HepG2 (cell line): ENCODE measurements around the gene BTG1. TPM values are rescaled to one million over a fixed set of nuclear protein-coding genes. Genes with fewer than 3 reads are reported as not detected.

Experiments
- ATAC-seq: fragments of 200-7000 bp; cut with Tn5 transposase; 3 replicates; pipeline ENCODE4 v1.9.1; 2020; ENCODE audit warnings: mild to moderate bottlenecking, moderate library complexity
- BruUV-seq: library from RNA; stranded (reverse); fragments of 400-500 nt; replicated peaks from 2 replicates; lab custom pipeline; 2021; lab: Mats Ljungman, UMichigan
- CTCF ChIA-PET: fragments of 300-600 bp; formaldehyde crosslinking; extraction: SDS; loops from one replicate; lab custom pipeline; 2021; ENCODE audit warnings: low total read pairs, inconsistent platforms, low intra/inter-chr PET ratio; lab: Yijun Ruan, JAX
- POLR2A ChIA-PET: fragments of 350-600 bp; sonication (Branson Sonifier 250); formaldehyde crosslinking; loops from one replicate; lab custom pipeline; 2020; ENCODE audit warnings: antibody characterized with exemption, inconsistent platforms; lab: Yijun Ruan, JAX
- DNase-seq: peaks from one replicate; pipeline ENCODE4 v3.0.0-alpha.2; 2015; ENCODE audit warnings: low spot score
- FAIRE-seq: peaks from 3 replicates; lab custom pipeline; 2011; peaks lifted over from hg19 to GRCh38; lab: Jason Lieb, UNC
- H2AFZ ChIP-seq: one replicate; pipeline ENCODE4 v1.6.1; 2011; ENCODE audit warnings: low read length, inconsistent platforms
- H3K27ac ChIP-seq: fragments of 300-600 bp; 3 replicates; pipeline ENCODE4 v1.8.0; 2011; ENCODE audit warnings: mixed run types, mild to moderate bottlenecking, mixed read lengths, low read length, inconsistent platforms; ENCODE audit not compliant: insufficient read depth; ENCODE audit errors: extremely low read length
- H3K27me3 ChIP-seq, 2 experiments: fragments of 200-600 bp in 1 of 2; 2 replicates in 1 of 2; 3 replicates in 1 of 2; pipeline versions ENCODE4 v1.6.0 to v1.8.0; 2011; ENCODE audit warnings: low read length in 2 of 2, mild to moderate bottlenecking in 2 of 2, moderate library complexity in 2 of 2, inconsistent platforms in 1 of 2; ENCODE audit not compliant: insufficient read depth in 2 of 2, control insufficient read depth in 1 of 2
- H3K36me3 ChIP-seq, 2 experiments: fragments of 200-600 bp in 1 of 2; replicated peaks in 1 of 2; 2 replicates in 1 of 2; 3 replicates in 1 of 2; pipeline versions ENCODE4 v1.5.1 to v1.8.0; 2011; ENCODE audit warnings: low read length in 2 of 2, inconsistent platforms in 1 of 2; ENCODE audit not compliant: insufficient read depth in 2 of 2, control insufficient read depth in 1 of 2
- H3K4me1 ChIP-seq: 2 replicates; pipeline ENCODE4 v1.5.1; 2012; ENCODE audit warnings: low read length, inconsistent platforms; ENCODE audit not compliant: insufficient read depth
- H3K4me2 ChIP-seq: 2 replicates; pipeline ENCODE4 v1.6.0; 2011; ENCODE audit warnings: low read depth, low read length, inconsistent platforms
- H3K4me3 ChIP-seq, 3 experiments: fragments of 200-600 bp in 1 of 3; sonication (generic), shearing (Covaris generic) in 1 of 3; replicated peaks in 1 of 3; 2 replicates each; pipeline ENCODE4 v1.5.1; 2011 to 2016; ENCODE audit warnings: low read length in 3 of 3, inconsistent platforms in 2 of 3, low read depth in 2 of 3, mild to moderate bottlenecking in 2 of 3, control low read depth in 1 of 3, mixed read lengths in 1 of 3; ENCODE audit not compliant: insufficient read depth in 1 of 3
- H3K79me2 ChIP-seq: one replicate; pipeline ENCODE4 v1.6.1; 2011; ENCODE audit warnings: low read length, inconsistent platforms; ENCODE audit not compliant: insufficient read depth
- H3K9ac ChIP-seq: 2 replicates; pipeline ENCODE4 v1.6.0; 2011; ENCODE audit warnings: mild to moderate bottlenecking, low read depth, low read length, inconsistent platforms; ENCODE audit not compliant: insufficient read depth
- H3K9me3 ChIP-seq: 2 replicates; pipeline ENCODE4 v1.5.1; 2012; ENCODE audit warnings: mild to moderate bottlenecking, low read length
- H4K20me1 ChIP-seq: 2 replicates; pipeline ENCODE4 v1.6.0; 2011; ENCODE audit warnings: inconsistent platforms, mild to moderate bottlenecking, low read length, moderate library complexity; ENCODE audit not compliant: insufficient read depth
- CBX2 ChIP-seq, 2 experiments: fragments of 200-600 bp in 1 of 2; sonication (generic); formaldehyde crosslinking in 1 of 2; IDR thresholded peaks; 2 replicates each; pipeline versions ENCODE4 v1.7.0 to v1.8.1; 2018 to 2022; ENCODE audit warnings: low read depth in 2 of 2, low read length in 1 of 2, mild to moderate bottlenecking in 1 of 2, missing genetic modification reagents in 1 of 2
- FOXA1 ChIP-seq, 2 experiments: fragments of 450-650 bp in 1 of 2; sonication (generic) in 1 of 2; formaldehyde crosslinking in 1 of 2; IDR thresholded peaks; 2 replicates each; pipeline versions ENCODE4 v1.4.0 to v1.6.1; 2016 to 2020; ENCODE audit warnings: missing genetic modification reagents in 1 of 2
- GTF3A ChIP-seq: sonication (generic); formaldehyde crosslinking; conservative IDR thresholded peaks from 2 replicates; pipeline ENCODE4 v1.4.0; 2020; ENCODE audit warnings: mild to moderate bottlenecking, missing genetic modification reagents
- IRF2 ChIP-seq: IDR thresholded peaks from 2 replicates; pipeline ENCODE4 v1.6.1; 2018; ENCODE audit warnings: missing genetic modification reagents, missing compliant biosample characterization
- KDM5A ChIP-seq: fragments of 200-600 bp; sonication (generic); IDR thresholded peaks from 2 replicates; pipeline ENCODE4 v1.7.0; 2018; ENCODE audit warnings: antibody characterized with exemption, mild to moderate bottlenecking, low read length, borderline replicate concordance
- MXD3 ChIP-seq: IDR thresholded peaks from 2 replicates; pipeline ENCODE4 v1.6.1; 2016; ENCODE audit warnings: mild to moderate bottlenecking, missing biosample characterization, missing genetic modification reagents
- NFE2 ChIP-seq: sonication (generic); formaldehyde crosslinking; IDR thresholded peaks from 2 replicates; pipeline ENCODE4 v1.4.0; 2020; ENCODE audit warnings: missing genetic modification reagents
- POLR2G ChIP-seq: fragments of 200-400 bp; formaldehyde crosslinking; IDR thresholded peaks from 2 replicates; pipeline ENCODE4 v1.6.1; 2018; ENCODE audit warnings: mild to moderate bottlenecking, low read depth, low read length, moderate library complexity
- SNAPC2 ChIP-seq: sonication (generic); formaldehyde crosslinking; IDR thresholded peaks from 2 replicates; pipeline ENCODE4 v1.8.1; 2022; ENCODE audit warnings: mild to moderate bottlenecking, missing genetic modification reagents
- SP2 ChIP-seq: sonication (generic); formaldehyde crosslinking; IDR thresholded peaks from 2 replicates; pipeline ENCODE4 v1.5.1; 2020; ENCODE audit warnings: mild to moderate bottlenecking, missing genetic modification reagents
- ZNF142 ChIP-seq: sonication (generic); formaldehyde crosslinking; IDR thresholded peaks from 2 replicates; pipeline ENCODE4 v1.4.0; 2020; ENCODE audit warnings: missing genetic modification reagents
- WGBS: methylation state at CpG from one replicate; pipeline ENCODE4 v1.1.6; 2017; ENCODE audit warnings: low lambda C conversion rate; 5-methylcytosine and 5-hydroxymethylcytosine counted together
- in situ Hi-C: cut with HindIII; loops from 2 replicates; pipeline ENCODE4 v1.10.0; 2017; ENCODE audit warnings: low pct_unique_long_range_greater_than_20kb; ENCODE audit not compliant: extremely low pct_ligation_motif_present
- intact Hi-C: fragments of 100-400 bp; cut with micrococcal nuclease; formaldehyde crosslinking; loops from one replicate; pipeline ENCODE4 v1.10.0; 2022; ENCODE audit not compliant: unreplicated experiment
- polyA plus RNA-seq, 8 experiments: library from polyadenylated mRNA; depleted of rRNA in 3 of 8; stranded (reverse) in 7 of 8; unstranded in 1 of 8; fragments of >200 nt; fragmentation: Illumina TruSeq in 4 of 8; extraction: Trizol in 4 of 8; gene quantifications; 2 replicates each; pipeline versions ENCODE4 v1.2.1 to v1.2.3, GENCODE V29; 2011 to 2016; ENCODE audit warnings: low read depth in 4 of 8, missing spikeins in 1 of 8, mixed read lengths in 1 of 8; ENCODE audit not compliant: insufficient read depth in 1 of 8
- total RNA-seq, 5 experiments: library from RNA; depleted of rRNA; stranded (reverse); fragments of >200 nt; fragmentation: Illumina TruSeq; extraction: Trizol; gene quantifications; 2 replicates each; pipeline ENCODE4 v1.2.3, GENCODE V29; 2016; ENCODE audit warnings: low read depth in 1 of 5
- TF ChIP-seq, protein P1 (sequence below): IDR thresholded peaks from 2 replicates; pipeline ENCODE4 v1.6.1; 2012; ENCODE audit warnings: low read length, improper control_type of control experiment

Gene BTG1
- total and polyA plus RNA-seq, 2 of the 13 experiments (the other 11 are each of a cell fraction or from before 2014, with no cell fraction given), result 7.5 to 16.7 TPM

DNA sequence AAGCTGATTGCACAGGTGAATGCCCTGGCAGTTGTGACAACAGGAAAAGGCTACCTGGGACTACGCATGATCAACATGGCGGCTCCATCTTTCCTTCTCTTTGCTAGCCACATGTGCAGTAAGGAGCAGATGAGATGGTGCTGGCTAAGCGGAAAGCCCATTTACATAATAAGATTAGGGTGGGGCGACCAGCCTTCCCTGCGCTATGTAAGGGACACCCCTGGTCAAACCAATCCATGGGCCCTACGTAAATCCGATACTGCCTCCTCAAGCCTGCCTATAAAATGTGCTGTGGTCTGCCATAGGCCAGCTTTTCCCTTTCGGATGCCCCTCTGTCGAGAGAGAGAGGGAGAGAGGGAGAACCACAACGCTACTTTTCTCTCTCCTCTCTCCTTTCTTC is 31.0 kb upstream of the BTG1 start (continued):
- TF ChIP-seq KDM5A, result no peak
- TF ChIP-seq MXD3 (CRISPR knock-in tag), result no peak

DNA sequence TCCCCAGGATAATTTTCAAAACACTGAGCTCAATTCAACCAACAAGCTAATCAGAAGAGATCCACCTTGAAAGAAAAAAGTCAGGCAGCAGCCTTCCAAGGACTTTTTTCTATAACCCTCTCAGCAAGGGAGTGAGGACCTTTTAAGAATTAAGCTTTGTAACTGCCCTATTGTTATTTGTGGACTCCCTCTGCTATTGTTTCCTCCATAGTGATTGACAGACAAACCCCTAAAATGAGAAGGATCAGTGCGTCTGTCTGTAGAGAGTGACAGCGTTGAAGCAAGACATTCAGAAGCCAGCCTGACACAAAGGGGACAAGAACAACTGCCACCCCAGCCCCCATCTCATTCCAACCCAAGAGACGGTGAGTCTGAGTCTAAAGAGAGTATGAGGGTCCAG is 30.3 kb upstream of the BTG1 start:
- H3K4me3 ChIP-seq, result no peak overlapping the region

More for the DNA sequence above, 30.3 kb upstream of the BTG1 start:
- TF ChIP-seq SP2, result no peak
- no peak for TF ChIP-seq GTF3A (CRISPR knock-in tag)
- no peak for TF ChIP-seq IRF2
- no peak for TF ChIP-seq SNAPC2 (CRISPR knock-in tag)
- no peak for TF ChIP-seq POLR2G
- TF ChIP-seq, protein P1, sequence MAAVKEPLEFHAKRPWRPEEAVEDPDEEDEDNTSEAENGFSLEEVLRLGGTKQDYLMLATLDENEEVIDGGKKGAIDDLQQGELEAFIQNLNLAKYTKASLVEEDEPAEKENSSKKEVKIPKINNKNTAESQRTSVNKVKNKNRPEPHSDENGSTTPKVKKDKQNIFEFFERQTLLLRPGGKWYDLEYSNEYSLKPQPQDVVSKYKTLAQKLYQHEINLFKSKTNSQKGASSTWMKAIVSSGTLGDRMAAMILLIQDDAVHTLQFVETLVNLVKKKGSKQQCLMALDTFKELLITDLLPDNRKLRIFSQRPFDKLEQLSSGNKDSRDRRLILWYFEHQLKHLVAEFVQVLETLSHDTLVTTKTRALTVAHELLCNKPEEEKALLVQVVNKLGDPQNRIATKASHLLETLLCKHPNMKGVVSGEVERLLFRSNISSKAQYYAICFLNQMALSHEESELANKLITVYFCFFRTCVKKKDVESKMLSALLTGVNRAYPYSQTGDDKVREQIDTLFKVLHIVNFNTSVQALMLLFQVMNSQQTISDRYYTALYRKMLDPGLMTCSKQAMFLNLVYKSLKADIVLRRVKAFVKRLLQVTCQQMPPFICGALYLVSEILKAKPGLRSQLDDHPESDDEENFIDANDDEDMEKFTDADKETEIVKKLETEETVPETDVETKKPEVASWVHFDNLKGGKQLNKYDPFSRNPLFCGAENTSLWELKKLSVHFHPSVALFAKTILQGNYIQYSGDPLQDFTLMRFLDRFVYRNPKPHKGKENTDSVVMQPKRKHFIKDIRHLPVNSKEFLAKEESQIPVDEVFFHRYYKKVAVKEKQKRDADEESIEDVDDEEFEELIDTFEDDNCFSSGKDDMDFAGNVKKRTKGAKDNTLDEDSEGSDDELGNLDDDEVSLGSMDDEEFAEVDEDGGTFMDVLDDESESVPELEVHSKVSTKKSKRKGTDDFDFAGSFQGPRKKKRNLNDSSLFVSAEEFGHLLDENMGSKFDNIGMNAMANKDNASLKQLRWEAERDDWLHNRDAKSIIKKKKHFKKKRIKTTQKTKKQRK, result no peak
- no peak for TF ChIP-seq FOXA1 (IDR thresholded peaks at IDR 0.05)
- no peak for TF ChIP-seq FOXA1 (CRISPR knock-in tag; IDR thresholded peaks at IDR 0.05)
- no peak for TF ChIP-seq NFE2 (CRISPR knock-in tag)
- no peak for TF ChIP-seq ZNF142
- TF ChIP-seq CBX2 (IDR thresholded peaks at IDR 0.05; ENCODE audit: low read depth, low read length), result no peak
- no peak for TF ChIP-seq CBX2 (CRISPR knock-in tag; IDR thresholded peaks at IDR 0.05; ENCODE audit: low read depth)
- Histone ChIP-seq H3K9me3 (no peaks in the 10 kb centered on the region), H3K4me1 (no peaks in the 10 kb centered on the region), H4K20me1 (no peaks in the 10 kb centered on the region), H3K27me3 (0 out of 5 replicates have a peak, but pooled peaks cover 0 to 3% of the 10 kb centered on the region in 2 experiments), H2AFZ (no peak overlapping the region), H3K36me3 (no peaks in the 10 kb centered on the region), H3K27ac (no peak overlapping the region), H3K4me2 (no peak overlapping the region), H3K9ac (no peak overlapping the region), H3K79me2 (no peaks in the 10 kb centered on the region)
- BruUV-seq, result no TSS peak
- DNase-seq, result no peak
- WGBS, result 48% methylated on average over 3 of the region's 3 CpGs
- in situ Hi-C loops (no loop called here), intact Hi-C loops (no loop called here)
- no peak for FAIRE-seq
- ChIA-PET POLR2A (no interaction called here), CTCF (no interaction called here)
- ATAC-seq, result no peak
